Skin epidermis (tissue), 12 donors: ENCODE data around the gene CDH11.

ENCODE experiments used
- H3K27ac ChIP-seq, 21 experiments: fragments of 200-600 bp; sonication (generic) in 11 of 21; one replicate each; pipeline ENCODE4 v1.5.0; 2020; ENCODE audit warnings: mild to moderate bottlenecking in 3 of 21, inconsistent platforms in 2 of 21, moderate library complexity in 2 of 21
- H3K4me3 ChIP-seq, 7 experiments: fragments of 200-600 bp; sonication (generic) in 2 of 7; one replicate each; pipeline ENCODE4 v1.5.0; 2020; ENCODE audit warnings: inconsistent platforms in 2 of 7, mild to moderate bottlenecking in 2 of 7, moderate library complexity in 1 of 7

The CDH11 gene

GRCh38 chr16:64948056-64948455 is 173.8 kb downstream of the CDH11 start:
- no peak overlapping the region for H3K27ac ChIP-seq
- no peak overlapping the region for H3K4me3 ChIP-seq

DNA sequence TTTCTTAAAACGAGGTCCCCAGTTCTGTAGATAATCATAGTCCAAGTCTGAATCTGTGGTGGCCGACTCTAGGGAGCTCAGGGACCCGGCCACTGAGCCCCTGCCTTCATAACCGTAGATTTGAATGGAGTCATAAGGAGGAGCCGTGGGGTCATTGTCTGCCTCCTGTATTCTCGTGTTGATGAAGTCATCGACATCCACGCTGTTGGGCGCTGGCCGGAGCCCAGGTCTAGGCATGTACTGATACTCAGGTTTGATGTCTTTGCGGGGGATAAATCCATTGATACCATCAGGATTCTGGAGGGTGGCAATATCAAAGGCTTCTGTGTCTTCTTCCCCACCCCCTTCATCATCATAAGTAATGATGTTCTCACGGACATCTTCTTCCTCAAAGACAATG is 174.2 kb downstream of the CDH11 start:
- Histone ChIP-seq H3K4me3 (no peak overlapping the region), H3K27ac (no peak overlapping the region)

- Histone ChIP-seq H3K4me3 (no peak overlapping the region), H3K27ac (no peak overlapping the region)
These were observed 188.0 kb downstream of the CDH11 start for GRCh38 chr16:64933885-64934284.

GRCh38 chr16:64926476-64926875 is 195.4 kb downstream of the CDH11 start:
- H3K4me3 ChIP-seq: no peak overlapping the region
- H3K27ac ChIP-seq: no peak overlapping the region

GRCh38 chr16:64925166-64925565 is 196.7 kb downstream of the CDH11 start:
- Histone ChIP-seq H3K27ac (no peak overlapping the region), H3K4me3 (no peak overlapping the region)

DNA sequence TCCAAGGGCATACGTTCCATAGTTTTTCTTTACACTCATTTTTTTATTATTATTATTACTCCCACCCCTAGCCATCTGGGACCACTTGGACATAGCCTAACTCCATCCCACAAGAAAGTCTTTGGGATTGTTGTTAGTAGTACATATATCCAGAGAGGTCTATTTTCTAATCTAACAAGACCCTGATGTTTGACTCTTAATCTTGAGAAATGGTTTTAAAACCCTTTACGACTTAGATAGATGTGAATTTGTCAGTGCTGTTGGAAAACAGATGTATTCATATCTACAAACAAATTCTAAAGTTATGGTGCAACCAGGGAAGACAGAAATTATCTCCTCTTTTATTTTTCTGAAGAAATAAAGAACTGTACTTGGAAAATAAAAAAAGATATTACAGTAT is 197.8 kb downstream of the CDH11 start:
- Histone ChIP-seq H3K27ac (no peak overlapping the region), H3K4me3 (no peak overlapping the region)

GRCh38 chr16:64919929-64920607 is 201.8 kb downstream of the CDH11 start:
- no peak overlapping the region for H3K27ac ChIP-seq
- no peak overlapping the region for H3K4me3 ChIP-seq

GRCh38 chr16:64919141-64919540 is 202.7 kb downstream of the CDH11 start:
- Histone ChIP-seq H3K27ac (no peak overlapping the region), H3K4me3 (no peak overlapping the region)

GRCh38 chr16:64916051-64916450 is 205.8 kb downstream of the CDH11 start:
- H3K4me3 ChIP-seq: no peak overlapping the region

DNA sequence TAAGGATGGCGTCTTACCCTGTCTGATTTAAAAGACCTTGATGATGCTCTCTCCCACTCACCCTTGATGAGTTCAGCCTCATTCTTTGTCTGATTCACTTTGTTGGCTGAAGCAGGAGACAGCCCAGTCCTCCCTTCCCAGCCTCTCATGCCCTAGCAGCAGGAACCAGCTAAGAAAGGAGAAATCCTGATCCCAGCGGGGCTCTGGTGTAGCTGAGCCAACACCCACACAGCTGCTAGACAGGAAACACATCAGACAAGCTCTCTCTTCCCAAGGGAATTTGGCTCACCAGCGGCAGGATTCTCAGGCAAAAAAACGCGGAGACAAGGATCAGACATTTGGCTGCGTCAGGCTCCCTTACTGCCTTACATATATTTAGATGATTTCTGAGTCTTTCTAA is 211.5 kb downstream of the CDH11 start:
- no peak overlapping the region for H3K4me3 ChIP-seq
- peak overlapping the region in 2 of 21 experiments; percentile 15 to 24 for H3K27ac ChIP-seq

More at GRCh38 chr16:64916051-64916450, 205.8 kb downstream of the CDH11 start:
- H3K27ac ChIP-seq: no peak overlapping the region

DNA sequence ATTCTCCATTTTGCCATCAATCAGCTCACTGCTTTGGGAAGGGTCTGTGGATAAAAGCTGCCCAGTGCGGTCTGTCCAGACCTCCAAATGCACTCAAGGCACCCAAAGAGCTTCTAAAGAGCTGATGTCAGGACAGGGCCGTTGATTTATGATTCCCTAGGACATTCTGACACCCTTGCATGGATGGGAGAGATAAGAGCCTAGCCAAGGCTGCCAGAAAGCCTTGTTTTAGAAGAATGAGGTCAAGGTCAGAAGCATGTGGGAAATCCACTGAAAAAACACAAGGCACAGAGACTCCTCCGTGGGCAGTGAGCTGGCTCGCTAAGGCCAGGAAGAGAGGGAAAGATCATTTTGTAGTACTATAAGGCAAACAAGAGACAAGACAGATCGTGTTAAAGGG is 214.0 kb downstream of the CDH11 start:
- Histone ChIP-seq H3K27ac (no peak overlapping the region), H3K4me3 (no peak overlapping the region)

DNA sequence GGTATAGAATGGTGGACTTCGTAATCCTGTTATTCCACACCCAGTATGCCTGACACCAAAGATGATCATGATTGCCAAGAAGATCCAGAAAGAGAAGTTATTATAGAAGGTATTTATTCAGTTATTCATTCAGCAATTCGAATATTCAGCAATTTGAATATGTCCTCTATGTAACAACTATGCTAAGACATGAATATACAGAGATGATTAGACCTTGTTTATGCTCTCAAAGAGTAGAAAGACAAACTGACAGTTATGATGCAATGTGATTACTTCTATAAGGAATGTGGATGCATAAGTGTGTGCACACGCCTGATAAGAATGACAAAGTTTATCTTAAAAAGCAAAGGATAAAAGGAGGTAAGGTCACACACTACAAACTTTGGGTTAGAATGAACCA is 218.1 kb downstream of the CDH11 start:
- H3K4me3 ChIP-seq: no peak overlapping the region

GRCh38 chr16:64900517-64900916 is 221.3 kb downstream of the CDH11 start:
- peak overlapping the region in 1 of 21 experiments; percentile 15 for H3K27ac ChIP-seq
- H3K4me3 ChIP-seq: no peak overlapping the region

More for the DNA sequence above, 218.1 kb downstream of the CDH11 start:
- no peak overlapping the region for H3K27ac ChIP-seq

GRCh38 chr16:64900019-64900418 is 221.8 kb downstream of the CDH11 start:
- H3K27ac ChIP-seq: peak overlapping the region in 1 of 21 experiments; percentile 15
- H3K4me3 ChIP-seq: no peak overlapping the region

DNA sequence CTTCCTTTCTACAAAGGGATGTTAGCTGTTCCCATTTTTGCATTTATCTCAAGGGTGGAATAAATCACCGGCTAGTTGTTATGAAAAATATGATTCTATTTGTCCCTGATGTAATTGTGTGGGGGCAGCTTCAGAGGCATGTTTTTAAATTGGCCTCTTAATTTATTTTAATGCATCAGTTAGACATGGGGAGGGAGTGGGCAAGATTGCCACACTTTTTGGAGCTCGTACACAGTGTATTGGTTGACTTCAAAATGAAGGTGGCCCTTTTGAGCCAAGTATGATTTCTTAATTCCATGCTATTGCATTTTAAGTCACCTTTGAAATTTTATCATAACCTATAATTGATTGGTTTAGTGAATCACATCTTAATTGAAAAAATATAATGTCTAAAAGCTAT is 223.7 kb downstream of the CDH11 start:
- H3K4me3 ChIP-seq: no peak overlapping the region
- H3K27ac ChIP-seq: no peak overlapping the region
